Measurements from ENCODE around the gene TBX2. TPM values are rescaled to one million over a fixed set of nuclear protein-coding genes. Genes with fewer than 3 reads are reported as not detected.

Gene TBX2
- total and polyA plus RNA-seq, 2 of the 13 experiments (the other 11 are each of a cell fraction or from before 2014, with no cell fraction given), result 2.8 to 15.3 TPM

GRCh38 chr17:61412143-61412859 lies 12.7 kb downstream of the TBX2 start (continued):
- TF ChIP-seq ZNF124 (CRISPR knock-in tag; IDR thresholded peaks at IDR 0.05) (peak; percentile 97), PRDM15 (CRISPR knock-in tag; IDR thresholded peaks at IDR 0.05) (0 out of 2 replicates have a peak, but pooled peaks have one; percentile 14), ZNF264 (CRISPR knock-in tag; IDR thresholded peaks at IDR 0.05) (peak; percentile 49; the same call in 1 of the 2 replicates), PHF5A (CRISPR knock-in tag; IDR thresholded peaks at IDR 0.05; ENCODE audit: low read depth, unreplicated experiment) (peak; percentile 61), LCORL (IDR thresholded peaks at IDR 0.05) (no peak), LCORL (CRISPR knock-in tag; IDR thresholded peaks at IDR 0.05) (peak; percentile 90), TEAD2 (CRISPR knock-in tag; IDR thresholded peaks at IDR 0.05) (no peak), ZNF878 (CRISPR knock-in tag; IDR thresholded peaks at IDR 0.05) (peak; percentile 36; the same call in 1 of the 2 replicates), ARNTL (CRISPR knock-in tag; IDR thresholded peaks at IDR 0.05) (peak; percentile 83), ZSCAN9 (CRISPR knock-in tag; IDR thresholded peaks at IDR 0.05; ENCODE audit: borderline replicate concordance) (peak; percentile 67; the same call in 1 of the 2 replicates), SP140L (CRISPR knock-in tag; IDR thresholded peaks at IDR 0.05; ENCODE audit: borderline replicate concordance) (0 out of 2 replicates have a peak, but pooled peaks have one; percentile 70), SUZ12 (IDR thresholded peaks at IDR 0.05; ENCODE audit: low read depth, low read length) (no peak), DNMT1 (CRISPR knock-in tag; IDR thresholded peaks at IDR 0.05) (no peak; the same call in 1 of the 2 replicates), HOXA9 (CRISPR knock-in tag; IDR thresholded peaks at IDR 0.05; ENCODE audit: borderline replicate concordance) (peak; percentile 89; the same call in 1 of the 2 replicates), NR3C1 (CRISPR knock-in tag; IDR thresholded peaks at IDR 0.05) (peak; percentile 47; the same call in 1 of the 2 replicates), IRF1 (CRISPR knock-in tag; IDR thresholded peaks at IDR 0.05; ENCODE audit: low read depth) (no peak), ZSCAN29 (CRISPR knock-in tag; conservative IDR thresholded peaks at IDR 0.05) (peak; percentile 94), EEA1 (CRISPR knock-in tag; IDR thresholded peaks at IDR 0.05; ENCODE audit: borderline replicate concordance) (no peak), ZNF512B (CRISPR knock-in tag; IDR thresholded peaks at IDR 0.05; ENCODE audit: borderline replicate concordance) (peak; percentile 92; the same call in 1 of the 2 replicates), ATF7 (IDR thresholded peaks at IDR 0.05) (no peak), ATF7 (CRISPR knock-in tag; IDR thresholded peaks at IDR 0.05) (no peak; the same call in 1 of the 2 replicates), CBX1 (IDR thresholded peaks at IDR 0.05; ENCODE audit: low read depth) (no peak), ZNF567 (CRISPR knock-in tag; IDR thresholded peaks at IDR 0.05; ENCODE audit: borderline replicate concordance) (peak; percentile 66; the same call in 1 of the 2 replicates), ZNF235 (CRISPR knock-in tag; IDR thresholded peaks at IDR 0.05; ENCODE audit: borderline replicate concordance) (0 out of 2 replicates have a peak, but pooled peaks have one; percentile 21)
